ENCODE measurements around the gene NPLOC4. TPM values are rescaled to one million over a fixed set of nuclear protein-coding genes. Genes with fewer than 3 reads are reported as not detected.

Gene NPLOC4
- total and polyA plus RNA-seq, 9 of the 15 experiments (the other 6 are each of a cell fraction or from before 2014, with no cell fraction given), result 1.5 to 116 (median 64.5) TPM

- FAIRE-seq, result no peak
- H3K27me3 ChIP-seq (ENCODE audit: control insufficient read depth in 2 of 2, insufficient read depth in 2 of 2, low read length in 2 of 2), result no peaks in the 10 kb centered on the region
- peaks cover 12% of the 10 kb centered on the region; the same call in 1 of the 2 replicates for H4K20me1 ChIP-seq (replicated peaks; ENCODE audit: control insufficient read depth, insufficient read depth, low read length)
- peaks cover 37% of the 10 kb centered on the region for H3K79me2 ChIP-seq (ENCODE audit: control insufficient read depth, insufficient read depth, low read length)
- DNase-seq (ENCODE audit: extremely low read depth in 1 of 4, low spot score in 3 of 4), result no peak
- H3K9me3 ChIP-seq (replicated peaks; ENCODE audit: control insufficient read depth, insufficient read depth, low read depth, low read length), result no peaks in the 10 kb centered on the region
- peaks cover 4% of the 10 kb centered on the region for H3K9me1 ChIP-seq (ENCODE audit: control insufficient read depth, insufficient read depth, low read length)
- no peak overlapping the region for H2AFZ ChIP-seq (ENCODE audit: low read depth, low read length)
- TF ChIP-seq MXI1 (IDR thresholded peaks at IDR 0.05; ENCODE audit: low read depth, low read length) (no peak), RBBP5 (IDR thresholded peaks at IDR 0.05; ENCODE audit: borderline replicate concordance, insufficient read depth, low read length, poor library complexity, severe bottlenecking) (peak; percentile 3)
- ChIA-PET CTCF (ENCODE audit: low intra/inter-chr PET ratio) (no interaction called here), POLR2A (interaction anchor here (1.5 kb wide), 1 partner anchor 34 kb away, joined by 3 read pairs; no protein-coding TSS in a partner anchor)
- H3K4me3 ChIP-seq, result no peak overlapping the region
- H3K4me1 ChIP-seq (replicated peaks in 1 of 2; ENCODE audit: control insufficient read depth in 2 of 2, insufficient read depth in 2 of 2, low read length in 2 of 2), result peaks cover 19 to 64% of the 10 kb centered on the region in 2 experiments; a peak in 4 of 5 replicates
- 93% methylated on average over 13 of the region's 15 CpGs for WGBS (ENCODE audit: insufficient coverage, low coverage, missing lambda C conversion rate)
- in situ Hi-C loops (cut with MboI), result no loop called here
- peak overlapping the region in 1 of 2 experiments; percentile 96; a peak in 2 of 4 replicates for H3K9ac ChIP-seq (ENCODE audit: insufficient read depth in 1 of 2, low read depth in 2 of 2, low read length in 2 of 2)
- H3K4me2 ChIP-seq (ENCODE audit: insufficient read depth, low read length), result no peak overlapping the region
- ATAC-seq, result no peak
- intact Hi-C loops (cut with micrococcal nuclease), result no loop called here
- no TSS peak for BruUV-seq (replicated peaks)
- peaks cover 56% of the 10 kb centered on the region for H3K36me3 ChIP-seq (ENCODE audit: control insufficient read depth, insufficient read depth, low read length)
- H3K27ac ChIP-seq (ENCODE audit: extremely low read depth, low read depth, low read length), result no peak overlapping the region
Observed at GRCh38 chr17:81550285-81550684, 86.6 kb downstream of the NPLOC4 start.

DNA sequence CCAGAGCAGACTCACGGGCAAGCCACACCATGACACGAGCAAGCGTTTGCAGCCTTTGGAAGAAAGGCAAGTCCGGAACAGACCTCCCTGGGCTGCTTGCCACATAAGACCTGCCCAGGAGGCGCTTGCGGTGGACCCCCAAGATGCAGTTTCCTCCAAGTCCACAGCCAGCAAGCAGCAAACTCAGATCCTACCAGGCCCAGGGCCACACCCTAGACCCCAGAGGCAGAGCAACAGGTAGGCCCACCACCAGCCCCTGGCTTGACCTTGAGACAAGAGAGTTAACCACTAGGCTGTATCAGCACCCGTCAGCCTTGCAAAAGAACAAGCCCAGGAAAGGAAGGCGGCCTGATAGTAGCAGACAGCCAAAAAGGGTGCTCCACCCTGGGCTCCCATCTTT, 87.1 kb downstream of the NPLOC4 start:
- ChIA-PET POLR2A (no interaction called here), CTCF (ENCODE audit: low intra/inter-chr PET ratio) (no interaction called here)
- in situ Hi-C loops (cut with MboI), result no loop called here

More for the DNA sequence above, 87.1 kb downstream of the NPLOC4 start:
- Histone ChIP-seq H2AFZ (ENCODE audit: low read depth, low read length) (no peak overlapping the region), H4K20me1 (replicated peaks; ENCODE audit: control insufficient read depth, insufficient read depth, low read length) (peaks cover 12% of the 10 kb centered on the region; the same call in 1 of the 2 replicates), H3K36me3 (ENCODE audit: control insufficient read depth, insufficient read depth, low read length) (peaks cover 60% of the 10 kb centered on the region), H3K9me1 (ENCODE audit: control insufficient read depth, insufficient read depth, low read length) (peaks cover 4% of the 10 kb centered on the region), H3K79me2 (ENCODE audit: control insufficient read depth, insufficient read depth, low read length) (peaks cover 37% of the 10 kb centered on the region), H3K9ac (ENCODE audit: insufficient read depth in 1 of 2, low read depth in 2 of 2, low read length in 2 of 2) (peak overlapping the region in 1 of 2 experiments; percentile 15; a peak in 2 of 4 replicates), H3K27ac (ENCODE audit: extremely low read depth, low read depth, low read length) (no peak overlapping the region), H3K4me2 (ENCODE audit: insufficient read depth, low read length) (no peak overlapping the region), H3K9me3 (replicated peaks; ENCODE audit: control insufficient read depth, insufficient read depth, low read depth, low read length) (no peaks in the 10 kb centered on the region), H3K27me3 (ENCODE audit: control insufficient read depth in 2 of 2, insufficient read depth in 2 of 2, low read length in 2 of 2) (no peaks in the 10 kb centered on the region), H3K4me3 (no peak overlapping the region), H3K4me1 (replicated peaks in 1 of 2; ENCODE audit: control insufficient read depth in 2 of 2, insufficient read depth in 2 of 2, low read length in 2 of 2) (peaks cover 19 to 64% of the 10 kb centered on the region in 2 experiments; a peak in 4 of 5 replicates)
- 92% methylated on average over 8 of the region's 8 CpGs for WGBS (ENCODE audit: insufficient coverage, low coverage, missing lambda C conversion rate)
- no peak for FAIRE-seq
- no TSS peak for BruUV-seq (replicated peaks)
- no peak for TF ChIP-seq THRB (CRISPR knock-in tag; conservative IDR thresholded peaks at IDR 0.05)
- TF ChIP-seq ZNF12 (CRISPR knock-in tag; IDR thresholded peaks at IDR 0.05), result peak; percentile 45; the same call in 1 of the 2 replicates
- no peak for DNase-seq (ENCODE audit: extremely low read depth in 1 of 4, low spot score in 3 of 4)
- intact Hi-C loops (cut with micrococcal nuclease), result no loop called here
- ATAC-seq, result no peak

All from K562 (cell line).